ENCODE measurements around the gene STPG3.

The STPG3 gene

DNA sequence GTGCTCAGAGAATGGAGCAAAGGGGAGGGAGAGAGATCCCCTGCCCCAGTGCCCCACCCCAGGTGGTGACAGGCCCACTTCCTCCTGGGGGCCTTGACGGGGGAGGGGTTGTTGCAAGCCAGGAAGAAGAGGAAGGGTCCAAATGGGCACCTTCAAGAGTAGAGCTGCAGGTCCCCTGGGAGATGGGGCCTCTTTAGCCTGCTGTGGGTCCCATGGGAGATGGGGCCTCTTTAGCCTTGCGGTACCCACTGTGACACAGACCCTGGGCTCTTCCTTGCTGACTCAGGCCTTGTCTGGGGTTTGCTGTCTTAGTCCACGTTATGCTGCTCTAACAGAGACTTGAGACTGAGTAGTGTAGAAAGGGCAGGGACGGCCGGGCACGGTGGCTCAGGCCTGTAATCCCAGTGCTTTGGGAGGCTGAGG is 16.9 kb downstream of the STPG3 start:
- no peak for DNase-seq

- no peak for DNase-seq
These were observed 17.6 kb downstream of the STPG3 start for GRCh38 chr9:137268538-137269201.

GRCh38 chr9:137269231-137269772 is 18.2 kb downstream of the STPG3 start:
- no peak for DNase-seq

GRCh38 chr9:137270929-137271695 is 20.0 kb downstream of the STPG3 start:
- no peak for DNase-seq

GRCh38 chr9:137271696-137272076 is 20.6 kb downstream of the STPG3 start:
- DNase-seq: no peak

GRCh38 chr9:137272241-137273094 is 21.4 kb downstream of the STPG3 start:
- DNase-seq: no peak

GRCh38 chr9:137273095-137273490 is 22.0 kb downstream of the STPG3 start:
- no peak for DNase-seq

GRCh38 chr9:137273611-137274320 is 22.7 kb downstream of the STPG3 start:
- no peak for DNase-seq

DNA sequence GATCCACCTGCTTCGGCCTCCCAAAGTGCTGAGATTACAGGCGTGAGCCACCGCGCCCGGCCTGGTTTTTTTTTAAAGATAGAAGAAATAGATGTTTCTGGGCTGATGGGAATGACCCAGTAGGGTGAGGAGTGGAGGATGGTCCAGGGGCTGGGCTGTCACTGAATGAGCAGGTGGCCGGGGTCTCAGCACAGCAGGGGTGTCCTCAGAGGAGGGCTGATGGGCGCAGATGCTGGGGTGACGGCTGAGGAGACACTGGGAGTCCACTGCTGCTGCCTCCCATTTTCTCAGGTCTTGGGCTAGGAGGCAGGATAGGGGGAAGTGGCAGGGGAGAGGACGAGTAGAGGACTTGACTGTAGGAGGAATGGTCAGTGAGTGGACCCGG is 24.1 kb downstream of the STPG3 start:
- DNase-seq: no peak

DNA sequence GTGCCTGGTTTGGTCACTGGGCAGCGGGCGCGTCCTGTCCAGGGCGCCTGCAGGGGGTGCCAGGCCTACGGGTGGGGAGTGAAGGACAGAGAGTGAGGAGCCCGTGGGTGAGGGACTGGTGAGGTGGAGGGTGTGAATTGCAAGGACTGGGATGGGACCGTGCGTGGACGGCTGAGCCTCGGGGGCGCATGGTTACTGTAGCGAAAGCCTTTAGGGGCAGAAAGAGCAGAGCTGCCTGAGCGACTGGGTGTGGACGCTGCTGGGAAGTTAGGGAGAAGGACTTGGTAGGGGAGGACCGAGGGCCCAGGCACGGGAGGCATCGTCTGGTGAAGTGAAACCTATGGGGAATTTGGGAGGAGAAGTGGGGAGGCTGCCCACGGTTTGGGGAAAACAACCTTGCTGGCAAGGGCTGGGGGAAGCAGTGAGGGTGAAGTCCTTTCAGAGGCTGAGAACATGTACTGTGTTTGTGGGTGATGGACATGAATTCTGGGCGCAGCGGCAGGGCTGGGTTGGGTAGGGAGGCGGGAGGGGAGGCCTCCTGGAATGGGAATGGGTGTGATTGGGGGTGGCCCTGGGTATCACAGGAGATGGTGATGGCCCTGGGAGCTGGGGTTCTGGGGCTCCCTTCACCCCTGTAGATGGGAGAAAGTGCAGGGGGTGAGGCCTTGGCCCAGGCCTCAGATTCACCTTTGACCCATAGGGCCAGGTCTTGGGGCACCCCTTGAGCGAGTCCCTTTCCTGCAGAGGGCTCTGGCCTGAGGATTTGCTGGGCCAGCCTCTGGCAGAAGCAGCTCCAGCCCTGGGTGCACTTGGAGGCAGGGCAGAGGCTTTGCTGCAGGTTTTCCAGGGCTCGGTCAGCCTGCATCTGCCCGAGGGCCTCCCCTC is 24.7 kb downstream of the STPG3 start:
- no peak for DNase-seq

GRCh38 chr9:137276473-137277328 is 25.6 kb downstream of the STPG3 start:
- DNase-seq: no peak

DNA sequence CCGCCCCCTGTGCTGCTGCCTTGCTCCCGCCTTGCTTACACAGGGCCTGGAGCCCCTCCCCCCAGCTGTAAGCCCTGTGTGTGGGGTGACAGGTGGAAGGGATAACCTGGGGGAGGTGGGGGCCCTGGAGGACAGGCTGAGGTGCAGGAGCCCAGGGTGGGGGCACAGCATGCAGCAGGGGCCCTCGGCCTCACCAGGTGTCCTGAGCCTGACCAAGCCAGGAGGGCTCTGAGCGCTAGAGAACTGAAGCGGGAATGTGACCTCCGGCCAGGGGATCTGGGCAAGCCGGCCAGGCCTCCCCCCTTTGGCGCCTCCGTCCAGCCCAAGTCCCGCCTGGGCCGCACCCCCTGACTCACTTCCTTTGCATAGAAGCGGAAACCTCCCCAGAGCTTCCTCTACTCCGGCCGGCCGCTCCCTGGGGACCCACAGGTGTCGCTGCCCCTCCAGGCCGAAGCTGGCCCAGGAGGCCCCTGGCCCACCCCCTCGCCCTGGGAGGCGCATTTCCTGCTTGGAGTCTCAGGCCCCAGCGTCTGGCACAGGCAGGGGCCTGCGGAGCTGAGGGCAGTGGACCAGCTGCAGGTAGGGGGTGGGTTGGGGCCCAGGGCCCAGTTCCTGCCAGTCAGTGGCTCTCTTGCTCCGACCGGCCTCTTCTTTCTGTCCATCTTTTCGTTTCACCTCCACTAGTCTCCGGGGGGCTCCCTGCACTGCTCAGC is 26.4 kb downstream of the STPG3 start, which contains the start of gene TOR4A:
Gene TOR4A (plus strand): TSS at position 398 of the 713 bp plus-strand sequence. CDS start 964 bp downstream, outside the sequence.
- peak; percentile 68 for DNase-seq

DNA sequence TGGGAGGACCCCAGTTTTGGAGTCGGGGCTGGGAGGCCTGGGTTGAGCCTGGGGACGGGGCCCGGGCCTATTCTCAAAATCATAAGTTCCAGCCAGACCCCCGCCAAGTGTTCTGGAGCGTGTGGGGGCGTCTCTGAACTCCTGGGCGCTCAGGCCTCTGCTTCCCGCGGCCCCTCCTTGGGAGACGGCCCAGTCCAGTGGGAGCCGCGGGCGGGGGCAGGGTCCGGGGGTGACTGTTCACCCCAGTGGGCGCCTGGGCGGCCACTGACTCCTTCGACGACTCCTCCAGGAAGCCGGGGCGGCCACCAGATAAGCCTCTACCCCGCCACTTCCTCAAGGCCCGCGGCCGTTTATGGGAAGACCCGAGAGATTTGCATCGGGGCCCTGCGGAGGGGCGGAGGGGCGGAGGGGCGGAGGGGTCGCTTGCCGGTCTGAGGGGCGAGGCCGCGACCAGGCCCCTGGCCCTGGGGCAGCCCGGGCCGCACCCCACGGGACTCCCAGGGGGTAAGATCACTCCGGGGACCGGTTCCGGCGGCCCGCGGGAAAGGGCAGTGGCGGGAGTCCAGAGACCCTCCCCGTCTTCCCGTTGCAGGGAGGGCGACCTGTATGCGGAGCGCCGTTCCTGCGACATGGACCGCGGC is 27.1 kb downstream of the STPG3 start:
- no peak for DNase-seq

DNA sequence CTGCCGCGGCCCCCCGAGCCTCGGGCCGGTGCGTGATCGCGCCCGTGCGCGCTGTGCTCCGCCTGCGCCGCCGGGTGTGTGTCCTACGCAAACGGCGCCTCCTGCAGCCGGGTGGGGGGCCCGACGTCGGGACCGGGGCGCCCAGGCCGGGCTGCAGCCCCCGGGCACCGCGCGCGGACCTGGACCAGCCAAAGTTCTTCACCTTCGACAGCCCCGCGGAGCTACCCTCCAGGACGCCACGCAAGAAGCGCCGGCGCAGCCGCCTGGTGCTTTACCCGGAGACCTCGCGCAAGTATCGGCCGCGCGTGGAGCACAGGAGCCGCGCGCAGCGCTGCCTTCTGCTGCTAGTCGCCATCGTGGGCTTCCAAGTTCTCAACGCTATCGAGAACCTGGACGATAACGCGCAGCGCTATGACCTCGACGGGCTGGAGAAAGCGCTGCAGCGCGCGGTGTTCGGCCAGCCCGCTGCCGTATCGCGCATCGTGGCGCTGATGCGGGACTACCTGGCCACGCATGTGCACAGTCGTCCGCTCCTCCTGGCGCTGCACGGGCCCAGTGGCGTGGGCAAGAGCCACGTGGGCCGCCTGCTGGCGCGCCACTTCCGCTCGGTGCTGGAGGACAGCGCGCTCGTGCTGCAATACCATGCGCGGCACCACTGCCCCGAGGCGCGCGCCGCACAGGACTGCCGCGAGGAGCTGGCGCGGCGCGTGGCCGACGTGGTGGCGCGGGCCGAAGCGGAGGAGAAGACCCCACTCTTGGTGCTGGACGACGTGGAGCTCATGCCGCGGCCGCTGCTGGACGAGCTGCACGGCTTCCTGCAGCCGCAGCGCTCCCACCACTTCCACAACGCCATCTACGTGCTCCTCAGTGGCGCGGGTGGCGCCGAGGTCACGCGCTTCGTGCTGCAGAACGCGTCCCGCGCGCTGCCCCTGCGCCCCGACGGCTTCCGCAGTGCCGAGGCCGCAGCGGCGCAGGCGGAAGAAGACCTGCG is 27.9 kb downstream of the STPG3 start:
- no peak for DNase-seq

DNA sequence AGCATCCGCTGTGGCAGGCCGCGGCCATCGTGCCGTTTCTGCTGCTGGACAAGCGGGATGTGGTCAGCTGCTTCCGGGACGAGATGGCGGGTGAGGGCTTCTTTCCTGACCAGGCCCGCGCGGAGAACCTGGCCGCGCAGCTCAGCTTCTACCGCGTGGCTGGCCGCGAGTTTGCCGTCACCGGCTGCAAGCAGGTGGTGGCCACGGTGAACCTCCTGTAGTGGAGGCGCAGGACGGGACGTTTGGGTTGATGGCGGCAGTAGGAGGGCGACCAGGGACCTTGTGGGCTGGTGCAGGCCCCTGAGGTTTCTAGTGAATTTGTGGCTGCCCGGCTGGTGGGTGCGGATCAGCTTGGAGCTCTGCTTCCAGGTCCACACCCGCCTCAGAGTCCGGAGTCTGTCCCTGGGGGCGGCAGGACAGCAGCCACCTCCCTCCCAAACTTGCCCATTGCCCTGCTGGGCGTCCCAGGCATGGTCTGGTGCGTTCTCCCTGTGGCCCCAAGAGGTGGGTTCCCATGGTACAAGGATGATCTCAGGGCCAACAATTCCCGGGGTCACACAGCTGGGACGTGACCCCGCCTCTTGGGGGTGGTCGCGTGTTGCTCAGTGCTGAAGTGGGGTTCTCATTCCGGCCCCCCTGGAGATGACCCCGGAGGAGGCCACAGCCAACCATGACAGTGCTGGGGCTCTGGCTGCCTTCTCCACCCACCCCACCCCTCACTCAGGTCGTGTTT is 28.8 kb downstream of the STPG3 start:
- DNase-seq: no peak

- no peak for DNase-seq
These were observed 29.6 kb downstream of the STPG3 start for GRCh38 chr9:137280474-137281344.
